Epithelial cell of proximal tubule (primary cell): ENCODE results near the gene SLC25A31. TPM values are rescaled to one million over a fixed set of nuclear protein-coding genes. Genes with fewer than 3 reads are reported as not detected.

ENCODE experiments used
- DNase-seq: peaks from one replicate; pipeline ENCODE4 v3.0.0-alpha.2; 2011; ENCODE audit warnings: low read depth
- H3K4me3 ChIP-seq: 2 replicates; pipeline ENCODE4 v1.5.1; 2011; ENCODE audit warnings: low read depth, mild to moderate bottlenecking, low read length
- total RNA-seq: library from RNA; depleted of rRNA; stranded (reverse); fragments of >200 nt; gene quantifications from 2 replicates; pipeline ENCODE4 v1.2.3, GENCODE V29; 2015
- TF ChIP-seq, protein P1 (sequence below): conservative IDR thresholded peaks from 2 replicates; pipeline ENCODE4 v1.5.1; 2012; ENCODE audit warnings: low read depth, mild to moderate bottlenecking, low read length

Gene SLC25A31
- total RNA-seq, 1 donor from 2014 or later: not detected

DNA sequence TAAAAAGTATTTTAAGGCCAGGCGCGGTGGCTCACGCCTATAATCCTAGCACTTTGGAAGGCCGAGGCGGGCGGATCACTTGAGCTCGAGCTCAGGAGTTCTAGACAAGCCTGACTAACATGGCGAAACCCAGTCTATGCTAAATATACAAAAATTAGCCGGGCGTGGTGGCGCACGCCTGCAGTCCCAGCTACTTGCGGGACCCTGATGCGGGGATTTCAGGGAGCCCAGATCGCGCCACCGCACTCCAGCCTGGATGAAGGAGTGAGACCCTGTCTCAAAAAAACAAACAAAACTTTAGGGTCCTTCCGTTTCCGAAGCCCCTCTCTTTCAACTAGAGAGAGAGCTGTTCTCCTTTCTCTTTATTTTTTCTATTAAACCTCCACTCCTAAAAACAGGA is 1.2 kb downstream of the SLC25A31 start:
- DNase-seq: no peak
- TF ChIP-seq, protein P1, sequence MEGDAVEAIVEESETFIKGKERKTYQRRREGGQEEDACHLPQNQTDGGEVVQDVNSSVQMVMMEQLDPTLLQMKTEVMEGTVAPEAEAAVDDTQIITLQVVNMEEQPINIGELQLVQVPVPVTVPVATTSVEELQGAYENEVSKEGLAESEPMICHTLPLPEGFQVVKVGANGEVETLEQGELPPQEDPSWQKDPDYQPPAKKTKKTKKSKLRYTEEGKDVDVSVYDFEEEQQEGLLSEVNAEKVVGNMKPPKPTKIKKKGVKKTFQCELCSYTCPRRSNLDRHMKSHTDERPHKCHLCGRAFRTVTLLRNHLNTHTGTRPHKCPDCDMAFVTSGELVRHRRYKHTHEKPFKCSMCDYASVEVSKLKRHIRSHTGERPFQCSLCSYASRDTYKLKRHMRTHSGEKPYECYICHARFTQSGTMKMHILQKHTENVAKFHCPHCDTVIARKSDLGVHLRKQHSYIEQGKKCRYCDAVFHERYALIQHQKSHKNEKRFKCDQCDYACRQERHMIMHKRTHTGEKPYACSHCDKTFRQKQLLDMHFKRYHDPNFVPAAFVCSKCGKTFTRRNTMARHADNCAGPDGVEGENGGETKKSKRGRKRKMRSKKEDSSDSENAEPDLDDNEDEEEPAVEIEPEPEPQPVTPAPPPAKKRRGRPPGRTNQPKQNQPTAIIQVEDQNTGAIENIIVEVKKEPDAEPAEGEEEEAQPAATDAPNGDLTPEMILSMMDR: no peak
- H3K4me3 ChIP-seq: no peak overlapping the region

- TF ChIP-seq, protein P1: peak; percentile 58
- no peak for DNase-seq
- H3K4me3 ChIP-seq: no peak overlapping the region
Observed at GRCh38 chr4:127732623-127733328, 2.6 kb downstream of the SLC25A31 start.

DNA sequence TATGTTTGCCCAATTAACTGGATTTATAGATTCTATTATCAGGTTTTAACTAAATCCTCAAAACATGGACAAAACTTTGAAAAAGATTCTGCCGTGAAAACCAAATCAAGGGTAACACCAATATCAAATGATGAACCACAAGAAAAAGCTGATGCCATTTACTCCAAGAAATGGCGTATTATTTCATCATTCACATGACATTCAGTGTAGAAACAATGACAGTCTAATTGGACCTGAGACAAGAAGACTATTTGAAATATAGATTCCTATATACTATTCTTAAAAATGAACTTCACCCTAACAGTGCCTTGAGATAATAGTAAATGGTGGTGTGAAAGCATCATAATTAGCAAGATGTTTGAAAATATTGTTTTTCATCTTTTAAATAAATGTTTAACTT is 4.8 kb downstream of the SLC25A31 start:
- no peak overlapping the region for H3K4me3 ChIP-seq
- DNase-seq: no peak
- TF ChIP-seq, protein P1: no peak

DNA sequence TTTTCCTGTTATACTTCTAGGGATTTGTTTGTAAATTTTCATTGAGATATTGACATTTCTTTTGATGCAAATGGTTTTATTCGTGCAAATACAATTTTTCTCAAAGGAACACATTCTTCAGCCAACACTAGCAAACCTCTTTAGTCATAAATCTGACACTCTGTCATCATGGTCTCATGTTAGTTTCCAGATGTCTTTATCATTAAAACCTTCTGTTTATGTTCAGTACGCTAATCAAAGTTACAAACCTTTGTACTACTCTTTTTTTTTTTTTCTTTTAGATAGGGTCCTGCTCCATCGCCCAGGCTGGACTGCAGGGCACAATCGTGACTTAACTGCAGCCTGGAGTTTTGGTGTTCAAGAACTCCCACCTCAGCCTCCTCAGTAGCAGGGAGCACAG is 7.1 kb downstream of the SLC25A31 start:
- DNase-seq: no peak
- TF ChIP-seq, protein P1: no peak

DNA sequence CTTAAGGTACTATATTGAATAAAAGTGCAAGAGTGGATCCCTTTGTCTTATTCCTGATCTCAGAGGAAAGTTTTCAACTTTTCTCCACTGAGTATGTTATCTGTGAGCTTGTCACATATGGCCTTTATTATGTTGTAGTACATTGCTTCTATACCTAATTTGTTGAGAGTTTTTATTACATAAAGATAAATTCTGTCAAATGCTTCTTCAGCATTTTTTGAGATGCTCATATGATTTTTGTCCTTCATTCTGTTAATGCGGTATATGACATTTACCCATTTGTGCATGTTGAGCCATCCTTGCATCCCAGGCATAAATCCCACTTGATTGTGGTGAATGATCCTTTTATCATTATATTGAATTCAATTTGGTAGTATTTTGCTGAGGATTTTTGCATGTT is 11.0 kb downstream of the SLC25A31 start:
- no peak overlapping the region for H3K4me3 ChIP-seq
- TF ChIP-seq, protein P1: no peak
- DNase-seq: no peak

More for the DNA sequence above, 7.1 kb downstream of the SLC25A31 start:
- no peak overlapping the region for H3K4me3 ChIP-seq

DNA sequence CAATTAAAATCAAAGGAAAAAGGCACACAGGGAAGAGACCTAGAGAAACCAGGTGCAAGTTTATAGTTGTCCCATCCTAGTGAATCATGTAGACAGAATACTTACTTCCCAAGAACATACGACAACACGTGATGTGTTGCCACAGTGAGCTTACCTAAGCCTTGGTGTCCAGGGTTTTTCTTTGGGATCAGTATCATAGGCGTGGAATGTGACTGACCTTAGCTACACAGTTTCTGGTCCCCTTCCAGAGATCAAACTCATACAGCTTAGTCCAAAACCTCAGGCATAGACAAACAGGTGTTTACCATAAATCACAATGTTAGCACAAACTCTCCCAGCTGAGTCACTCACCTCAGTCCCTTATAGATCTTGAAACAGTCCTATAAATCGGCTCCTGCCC is 17.7 kb downstream of the SLC25A31 start:
- DNase-seq: no peak
- TF ChIP-seq, protein P1: no peak

DNA sequence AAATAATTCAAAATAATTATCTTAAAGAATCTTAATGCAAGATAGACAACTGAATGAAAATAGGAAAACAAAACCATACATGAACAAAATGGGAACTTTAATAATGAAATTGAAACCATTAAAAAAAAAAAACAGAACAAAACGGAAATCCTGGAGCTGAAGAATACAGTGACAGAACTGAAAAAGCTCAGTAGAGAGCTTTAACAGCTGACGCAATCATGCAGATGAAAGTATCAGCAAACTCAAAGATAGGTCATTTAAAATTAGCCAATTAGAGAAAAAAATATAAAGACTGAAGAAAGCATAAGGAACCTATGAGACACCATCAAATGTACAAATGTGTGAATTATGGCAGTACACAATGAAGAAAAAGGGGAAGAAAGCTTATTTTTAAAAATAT is 18.8 kb downstream of the SLC25A31 start:
- DNase-seq: no peak
- TF ChIP-seq, protein P1: no peak
- H3K4me3 ChIP-seq: no peak overlapping the region

More for the DNA sequence above, 17.7 kb downstream of the SLC25A31 start:
- no peak overlapping the region for H3K4me3 ChIP-seq
